ENCODE results near the gene MYH10.

DNA sequence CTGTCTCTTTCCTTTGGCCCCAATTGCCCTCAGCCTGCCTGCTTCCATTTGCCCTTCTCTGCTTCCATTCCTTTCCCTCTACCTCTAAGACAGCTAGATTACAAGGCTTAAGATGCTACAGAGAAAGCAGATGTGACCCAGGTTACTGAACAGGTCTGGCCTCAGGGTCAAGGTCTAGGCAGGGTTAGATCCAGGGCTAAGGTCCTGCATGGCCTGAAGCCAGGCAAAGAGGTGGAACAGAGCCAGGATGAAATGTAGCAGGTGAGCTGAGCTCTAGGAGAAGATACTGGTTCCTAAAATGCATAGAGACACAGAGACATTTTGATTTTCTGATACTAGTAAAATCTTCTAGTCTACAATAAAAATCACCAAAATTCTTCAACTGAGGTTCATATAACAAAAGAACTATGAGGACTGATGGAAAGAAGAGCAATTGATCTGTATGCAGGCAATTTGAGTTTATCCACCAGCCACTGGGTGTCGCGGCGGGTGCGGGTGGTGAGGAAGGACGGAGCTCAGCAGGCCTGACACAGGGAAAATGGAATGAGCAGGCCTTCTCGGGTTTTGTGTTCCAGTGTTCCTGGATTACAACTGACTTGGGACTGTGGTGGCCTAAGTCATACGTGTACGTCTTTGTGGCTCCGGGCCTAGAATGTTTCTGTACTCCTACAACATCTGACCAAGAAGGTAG is 95.9 kb downstream of the MYH10 start:
- no peak for TF ChIP-seq EZH2 (IDR thresholded peaks at IDR 0.05; ENCODE audit: insufficient read depth, poor library complexity, severe bottlenecking)
- TF ChIP-seq EZH2phosphoT487 (IDR thresholded peaks at IDR 0.05; ENCODE audit: insufficient read depth, low read depth): no peak
